ENCODE data around the gene PCDHB11.
"Not testable (repeated sequence)": the region's sequence is repeated elsewhere in the genome, so short reads cannot be mapped to it uniquely, and the experiment has no call there.

Gene PCDHB11

DNA sequence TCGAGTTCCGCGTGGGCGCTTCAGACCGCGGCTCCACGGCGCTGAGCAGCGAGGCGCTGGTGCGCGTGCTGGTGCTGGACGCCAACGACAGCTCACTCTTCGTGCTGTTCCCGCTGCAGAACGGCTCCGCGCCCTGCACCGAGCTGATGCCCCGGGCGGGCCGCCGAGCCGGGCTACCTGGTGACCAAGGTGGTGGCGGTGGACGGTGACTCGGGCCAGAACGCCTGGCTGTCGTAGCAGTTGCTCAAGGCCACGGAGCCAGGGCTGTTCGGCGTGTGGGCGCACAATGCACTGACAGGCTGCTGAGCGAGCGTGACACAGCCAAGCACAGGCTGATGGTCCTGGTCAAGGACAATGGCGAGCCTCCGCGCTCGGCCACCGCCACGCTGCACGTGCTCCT is 42.1 kb downstream of the PCDHB11 start:
- DNase-seq (ENCODE audit: low read depth), result no peak

DNA sequence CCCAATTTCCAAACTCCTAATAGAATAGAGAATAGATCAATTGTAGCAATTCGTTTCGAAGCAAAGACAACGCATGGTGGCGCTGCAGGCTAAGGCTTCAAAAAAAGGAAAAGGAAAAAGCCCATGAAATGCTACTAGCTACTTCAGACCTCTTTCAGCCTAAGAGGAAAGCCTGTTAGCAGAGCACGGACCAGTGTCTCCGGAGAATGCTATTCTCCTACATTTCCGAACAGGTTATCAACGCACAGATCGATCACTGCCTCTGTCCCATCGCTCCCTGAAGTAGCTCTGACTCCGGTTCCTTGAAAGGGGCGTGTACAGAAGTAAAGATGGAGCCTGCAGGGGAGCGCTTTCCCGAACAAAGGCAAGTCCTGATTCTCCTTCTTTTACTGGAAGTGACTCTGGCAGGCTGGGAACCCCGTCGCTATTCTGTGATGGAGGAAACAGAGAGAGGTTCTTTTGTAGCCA is 45.9 kb downstream of the PCDHB11 start, which contains the start of gene PCDHB15:
Gene PCDHB15 (plus strand): TSS at position 146 of the 468 bp plus-strand sequence. CDS start 184 bp downstream, at position 330.
- no peak for DNase-seq (ENCODE audit: low read depth)

DNA sequence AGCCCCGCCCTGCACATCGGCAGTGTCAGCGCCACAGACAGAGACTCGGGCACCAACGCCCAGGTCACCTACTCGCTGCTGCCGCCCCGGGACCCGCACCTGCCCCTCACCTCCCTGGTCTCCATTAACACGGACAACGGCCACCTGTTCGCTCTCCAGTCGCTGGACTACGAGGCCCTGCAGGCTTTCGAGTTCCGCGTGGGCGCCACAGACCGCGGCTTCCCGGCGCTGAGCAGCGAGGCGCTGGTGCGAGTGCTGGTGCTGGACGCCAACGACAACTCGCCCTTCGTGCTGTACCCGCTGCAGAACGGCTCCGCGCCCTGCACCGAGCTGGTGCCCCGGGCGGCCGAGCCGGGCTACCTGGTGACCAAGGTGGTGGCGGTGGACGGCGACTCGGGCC is 47.5 kb downstream of the PCDHB11 start:
- not testable (repeated sequence) for DNase-seq (ENCODE audit: low read depth)

DNA sequence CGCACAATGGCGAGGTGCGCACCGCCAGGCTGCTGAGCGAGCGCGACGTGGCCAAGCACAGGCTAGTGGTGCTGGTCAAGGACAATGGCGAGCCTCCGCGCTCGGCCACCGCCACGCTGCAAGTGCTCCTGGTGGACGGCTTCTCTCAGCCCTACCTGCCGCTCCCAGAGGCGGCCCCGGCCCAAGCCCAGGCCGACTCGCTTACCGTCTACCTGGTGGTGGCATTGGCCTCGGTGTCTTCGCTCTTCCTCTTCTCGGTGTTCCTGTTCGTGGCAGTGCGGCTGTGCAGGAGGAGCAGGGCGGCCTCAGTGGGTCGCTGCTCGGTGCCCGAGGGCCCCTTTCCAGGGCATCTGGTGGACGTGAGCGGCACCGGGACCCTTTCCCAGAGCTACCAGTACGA is 48.0 kb downstream of the PCDHB11 start:
- not testable (repeated sequence) for DNase-seq (ENCODE audit: low read depth)

DNA sequence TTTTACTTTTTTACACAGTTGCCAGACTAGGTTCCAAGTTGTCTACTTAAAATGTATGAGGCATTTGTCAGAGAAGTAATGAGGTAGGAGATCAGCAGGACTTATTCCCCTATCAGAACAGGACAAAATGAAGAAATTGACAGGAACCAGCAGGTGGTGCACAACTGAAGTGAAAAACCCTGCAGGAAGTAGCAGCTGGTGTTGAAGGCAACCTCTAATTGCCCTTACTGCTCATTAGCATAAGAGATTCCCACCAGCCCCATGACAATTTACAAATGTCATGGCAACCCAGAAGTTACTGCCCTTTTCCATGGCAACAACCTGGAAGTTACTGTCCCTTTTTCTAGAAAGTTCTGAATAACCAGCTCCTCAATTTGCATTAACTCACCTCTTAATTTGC is 51.1 kb downstream of the PCDHB11 start:
- no peak for DNase-seq (ENCODE audit: low read depth)
